GM19351 (cell line): ENCODE data around the gene MOGAT3.

Experiments
- ATAC-seq: cut with Tn5 transposase; IDR thresholded peaks from one replicate; pipeline ENCODE4 v1.9.1; 2021; ENCODE audit warnings: mild to moderate bottlenecking, moderate library complexity; ENCODE audit not compliant: unreplicated experiment

The MOGAT3 gene, protein sequence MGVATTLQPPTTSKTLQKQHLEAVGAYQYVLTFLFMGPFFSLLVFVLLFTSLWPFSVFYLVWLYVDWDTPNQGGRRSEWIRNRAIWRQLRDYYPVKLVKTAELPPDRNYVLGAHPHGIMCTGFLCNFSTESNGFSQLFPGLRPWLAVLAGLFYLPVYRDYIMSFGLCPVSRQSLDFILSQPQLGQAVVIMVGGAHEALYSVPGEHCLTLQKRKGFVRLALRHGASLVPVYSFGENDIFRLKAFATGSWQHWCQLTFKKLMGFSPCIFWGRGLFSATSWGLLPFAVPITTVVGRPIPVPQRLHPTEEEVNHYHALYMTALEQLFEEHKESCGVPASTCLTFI

GRCh38 chr7:101200862-101201599 is at the start of gene MOGAT3:
Gene MOGAT3, minus strand, starts transcription at chr7:101201036. Its CDS starts 182 bp downstream, at chr7:101200854.
- ATAC-seq: no peak

DNA sequence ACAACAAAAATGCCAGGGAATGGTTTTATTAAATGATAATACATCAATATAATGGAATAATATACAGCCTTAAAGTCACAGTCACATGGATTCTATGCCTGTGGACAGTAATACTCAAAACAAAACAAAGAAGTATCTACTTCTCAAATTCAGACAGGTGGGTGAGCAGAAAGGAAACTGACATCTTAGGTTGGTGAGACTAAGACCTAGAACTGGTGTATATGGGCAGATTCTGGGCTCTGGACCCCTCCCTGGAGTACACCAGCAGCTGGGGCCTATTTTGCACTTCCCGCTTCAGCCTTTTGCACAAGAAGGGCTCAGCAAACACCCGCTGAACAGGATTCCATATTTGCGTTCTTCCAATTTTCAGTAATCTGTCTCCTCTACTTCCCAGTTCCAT is 49.5 kb upstream of the MOGAT3 start:
- ATAC-seq: peak; percentile 42

DNA sequence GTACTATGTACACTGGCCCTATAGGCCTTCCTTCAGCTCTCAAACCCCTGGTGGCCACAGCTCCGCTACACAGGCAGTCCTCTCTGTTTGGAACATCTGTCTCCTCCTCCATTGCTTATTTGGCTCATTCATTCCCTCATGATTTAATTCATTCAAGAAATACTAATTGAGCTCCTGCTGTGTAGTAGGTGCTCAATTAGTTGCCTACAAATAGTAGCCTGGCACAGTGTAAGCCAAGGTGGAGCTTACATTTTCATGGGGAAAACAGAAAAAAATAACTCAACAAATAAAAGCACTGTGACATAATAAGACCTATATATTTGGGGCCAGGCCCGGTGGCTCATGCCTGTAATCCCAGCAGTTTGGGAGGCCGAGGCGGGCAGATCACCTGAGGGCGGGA is 47.4 kb upstream of the MOGAT3 start:
- ATAC-seq: no peak

DNA sequence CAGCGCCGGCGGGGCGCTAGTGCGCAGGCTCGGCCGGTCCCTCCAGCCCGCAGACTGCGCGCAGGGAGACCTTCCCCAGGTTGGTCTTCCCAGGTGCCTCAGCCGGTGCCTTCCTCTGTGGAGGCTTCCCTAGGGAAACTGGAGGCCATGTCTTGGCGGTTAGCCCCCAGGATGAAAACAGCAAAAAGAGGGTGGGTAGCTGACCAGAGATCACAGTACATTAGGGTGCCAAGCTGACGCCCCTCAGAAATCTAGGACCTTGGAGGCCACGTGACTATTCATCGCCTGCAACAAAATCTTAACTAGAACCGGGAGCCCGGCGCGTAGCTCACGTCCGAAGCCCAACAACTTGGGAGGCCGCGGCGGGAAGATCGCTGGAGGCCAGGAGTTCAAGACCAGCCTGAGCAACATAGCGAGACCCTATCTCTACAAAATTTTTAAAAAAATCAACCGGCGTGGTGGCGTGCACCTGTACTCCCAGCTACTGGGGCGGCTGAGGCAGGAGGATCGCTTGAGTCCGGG is 44.4 kb upstream of the MOGAT3 start:
- no peak for ATAC-seq

GRCh38 chr7:101244375-101245146 is 43.7 kb upstream of the MOGAT3 start, which contains the start of gene FIS1:
Gene FIS1, minus strand, starts transcription at chr7:101245081. Its CDS starts 77 bp downstream, at chr7:101245004.
- peak; percentile 89 for ATAC-seq

- ATAC-seq: no peak
Observed at GRCh38 chr7:101243646-101244374, 43.0 kb upstream of the MOGAT3 start.

DNA sequence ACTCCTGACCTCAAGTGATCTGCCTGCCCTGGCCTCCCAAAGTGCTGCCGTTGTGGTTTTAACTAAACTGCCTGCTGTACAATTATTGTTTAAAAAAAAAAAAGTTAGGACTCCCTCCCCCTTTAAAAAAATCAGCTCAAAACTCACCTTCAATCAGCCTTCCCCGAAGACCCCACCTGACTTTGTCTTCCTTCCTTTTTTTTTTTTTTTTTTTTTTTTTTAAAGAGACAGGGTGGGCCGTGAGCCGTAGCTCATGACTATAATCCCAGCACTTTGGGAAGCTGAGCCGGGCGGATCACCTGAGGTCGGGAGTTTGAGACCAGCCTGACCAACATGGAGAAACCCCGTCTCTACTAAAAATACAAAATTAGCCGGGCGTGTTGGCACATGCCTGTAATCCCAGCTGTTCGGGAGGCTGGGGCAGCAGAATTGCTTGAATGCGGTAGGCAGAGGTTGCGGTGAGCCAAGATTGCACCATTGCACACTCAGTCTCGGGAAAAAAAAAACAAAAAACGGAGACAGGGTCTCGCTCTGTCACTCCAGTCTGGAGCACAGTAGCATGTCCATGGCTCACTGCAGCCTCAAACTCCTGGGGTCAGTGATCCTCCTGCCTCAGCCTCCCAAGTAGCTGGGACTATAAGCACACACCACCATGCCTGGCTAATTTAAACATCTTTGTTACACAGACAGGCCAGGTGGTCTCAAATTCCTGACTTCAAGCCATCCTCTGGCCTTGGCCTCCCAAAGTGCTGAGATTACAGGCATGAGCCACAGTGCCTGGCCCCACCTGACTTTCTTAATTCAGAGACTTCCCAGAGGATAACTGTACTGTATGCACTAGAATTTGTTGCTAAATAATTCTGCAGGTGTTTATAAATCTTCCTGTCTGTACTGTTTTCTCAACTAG is 40.9 kb upstream of the MOGAT3 start:
- no peak for ATAC-seq

DNA sequence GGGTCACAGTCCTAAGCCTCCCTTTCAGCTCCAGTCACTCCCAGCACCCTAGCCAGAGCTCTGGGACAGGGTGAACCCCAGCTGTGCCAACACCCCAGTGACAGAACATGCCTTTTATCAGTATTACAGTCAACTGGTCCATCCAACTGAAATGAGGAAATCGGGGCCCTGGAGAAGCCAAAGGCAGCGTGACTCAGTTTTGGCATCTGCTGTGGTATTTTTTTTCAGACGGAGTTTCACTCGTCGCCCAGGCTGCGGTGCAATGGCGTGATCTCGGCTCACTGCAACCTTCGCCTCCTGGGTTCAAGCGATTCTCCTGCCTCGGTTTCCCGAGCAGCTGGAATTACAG is 40.2 kb upstream of the MOGAT3 start:
- no peak for ATAC-seq

DNA sequence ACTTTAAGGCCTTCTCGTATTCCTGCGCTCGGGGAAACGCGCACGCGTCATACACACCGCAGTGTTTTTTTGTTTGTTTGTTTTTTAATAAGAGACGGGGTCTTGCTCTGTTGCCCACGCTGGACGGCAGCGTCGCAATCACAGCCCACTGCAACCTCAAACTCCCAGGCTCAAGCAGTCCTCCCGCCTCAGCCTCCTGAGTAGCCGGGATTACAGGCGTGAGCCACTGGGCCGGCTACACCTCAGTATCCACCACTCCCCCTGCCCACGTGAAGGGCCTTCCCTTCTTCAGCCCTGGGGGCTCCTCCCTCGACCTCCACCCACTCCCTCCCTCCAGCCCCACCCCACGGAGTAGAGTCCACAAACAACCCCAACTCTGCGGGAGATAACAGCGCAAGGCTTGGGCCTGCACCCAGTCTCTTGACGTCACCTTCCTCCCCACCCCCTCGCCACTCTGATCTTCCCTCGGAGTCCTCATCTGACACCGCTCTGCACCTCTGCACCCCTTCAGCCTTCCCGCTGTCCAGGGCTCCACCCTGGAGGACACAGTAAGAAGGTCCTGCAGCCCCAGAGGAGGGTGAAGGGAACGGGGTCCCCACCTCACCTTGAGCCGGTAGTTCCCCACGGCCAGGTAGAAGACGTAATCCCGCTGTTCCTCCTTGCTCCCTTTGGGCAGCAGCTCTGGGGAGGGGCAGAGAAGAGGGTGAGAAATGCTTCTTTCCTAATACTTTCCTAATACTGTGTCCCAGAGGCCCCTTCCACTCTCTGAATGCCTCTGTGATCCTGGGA is 39.6 kb upstream of the MOGAT3 start:
- ATAC-seq: no peak

GRCh38 chr7:101239951-101240220 is 39.0 kb upstream of the MOGAT3 start:
- ATAC-seq: no peak

DNA sequence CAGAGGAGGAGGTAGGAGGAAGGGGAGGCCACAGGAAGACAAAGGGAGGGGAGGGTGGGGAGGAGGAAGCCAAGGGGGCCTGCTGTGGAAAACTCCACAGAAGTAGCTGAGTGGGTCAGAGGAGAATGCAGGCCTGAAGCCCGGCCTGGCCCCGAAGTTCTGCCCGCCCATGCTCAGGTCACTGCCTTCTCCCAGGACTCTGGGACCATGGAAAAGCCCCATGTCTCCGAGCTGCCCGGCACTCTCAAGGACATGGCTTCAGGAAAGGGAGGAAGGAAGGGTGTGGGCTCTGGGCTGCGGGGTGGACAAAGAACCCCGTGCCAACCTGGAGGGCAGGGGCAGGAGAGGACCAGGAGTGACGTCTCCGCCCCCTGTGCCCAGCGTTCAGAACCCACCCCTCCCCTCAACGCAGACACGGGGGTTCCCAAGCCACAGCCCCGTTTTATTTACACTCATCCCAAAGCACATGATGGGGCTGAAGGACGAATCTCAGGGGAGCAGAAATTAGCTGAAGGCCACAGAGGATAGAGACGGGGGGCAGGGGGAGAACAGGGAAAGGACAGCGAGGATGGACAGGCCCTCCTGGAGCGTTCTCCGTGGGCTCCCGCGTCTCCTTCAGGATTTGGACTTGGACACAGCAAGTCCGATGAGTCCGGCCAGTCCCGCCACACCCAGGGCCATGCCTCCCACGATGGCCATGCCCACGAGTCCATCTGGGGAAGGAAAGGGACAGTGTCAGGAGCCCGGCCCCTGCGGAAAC is 38.5 kb upstream of the MOGAT3 start:
- no peak for ATAC-seq

GRCh38 chr7:101238226-101239182 is 37.7 kb upstream of the MOGAT3 start:
- no peak for ATAC-seq

DNA sequence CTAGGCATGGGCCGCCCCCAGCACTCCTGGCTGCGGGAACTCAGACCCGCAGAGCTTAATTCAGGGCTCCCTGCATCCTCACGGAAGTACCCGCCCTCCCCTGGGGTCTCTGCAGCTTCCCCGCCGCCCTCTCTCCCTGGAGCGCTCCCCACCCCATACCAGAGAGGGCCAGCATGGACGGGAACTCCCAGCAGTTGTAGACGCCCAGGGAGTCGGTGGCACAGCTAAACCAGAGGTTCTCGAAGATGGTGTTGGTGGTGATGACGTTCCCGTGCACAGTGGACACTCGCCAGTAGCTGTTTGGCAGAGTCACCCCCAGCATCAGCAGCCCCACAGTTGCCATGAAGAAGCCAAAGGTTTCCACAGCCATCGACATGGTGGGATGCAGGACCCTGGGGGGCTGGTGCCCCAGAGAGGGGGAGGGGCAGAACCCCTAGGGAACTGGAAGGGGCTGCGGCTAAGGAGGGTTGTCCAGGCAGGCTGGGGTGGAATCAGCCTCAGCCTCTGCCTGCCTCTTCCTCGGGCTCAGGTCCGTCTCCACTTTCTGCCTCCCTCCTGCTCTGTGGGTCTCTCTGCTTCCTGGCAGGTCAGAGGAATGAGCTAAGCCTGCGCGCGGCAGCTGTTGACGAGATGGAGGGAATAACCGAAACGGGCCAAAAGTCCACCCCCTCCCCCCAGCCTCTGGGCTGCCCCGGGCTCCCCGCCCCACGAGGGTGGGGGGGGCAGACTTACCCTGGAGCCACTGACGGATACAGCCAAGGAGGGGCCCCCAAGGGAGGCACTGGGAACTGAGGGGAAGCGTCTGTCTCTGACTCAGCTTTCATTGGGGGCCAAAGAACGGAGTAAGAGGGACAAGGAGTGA is 36.6 kb upstream of the MOGAT3 start, which contains the start of gene CLDN15:
TSS of gene CLDN15 (minus strand) at position 597 of the 862 bp plus-strand sequence. CDS start at position 376, 221 bp downstream.
- no peak for ATAC-seq

DNA sequence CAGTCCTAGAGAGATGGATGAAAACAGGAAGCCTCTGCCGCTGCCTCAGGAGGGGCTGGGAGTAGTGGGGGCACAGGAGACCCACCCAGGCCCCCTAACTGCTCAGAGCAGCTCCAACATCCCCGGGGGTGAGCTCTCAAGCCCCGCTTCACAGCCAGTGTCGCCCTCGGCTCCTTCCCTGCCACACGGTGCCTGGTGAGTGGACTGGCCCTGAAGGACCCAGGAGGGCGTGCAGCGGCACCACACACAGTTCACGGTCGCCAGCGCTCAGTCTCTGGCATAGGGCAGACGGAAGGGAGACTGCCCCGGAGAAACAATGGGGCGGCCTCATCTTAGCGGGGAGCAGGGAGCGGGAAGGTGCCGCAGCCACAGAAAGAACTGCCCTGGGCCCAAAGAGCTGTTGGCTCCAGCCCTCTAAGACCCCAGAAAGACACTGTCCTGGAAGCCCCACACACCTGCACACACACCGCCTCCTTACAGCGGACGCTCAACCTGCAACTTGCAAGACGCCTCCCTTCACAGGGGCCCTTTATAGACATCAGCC is 35.5 kb upstream of the MOGAT3 start:
- no peak for ATAC-seq

DNA sequence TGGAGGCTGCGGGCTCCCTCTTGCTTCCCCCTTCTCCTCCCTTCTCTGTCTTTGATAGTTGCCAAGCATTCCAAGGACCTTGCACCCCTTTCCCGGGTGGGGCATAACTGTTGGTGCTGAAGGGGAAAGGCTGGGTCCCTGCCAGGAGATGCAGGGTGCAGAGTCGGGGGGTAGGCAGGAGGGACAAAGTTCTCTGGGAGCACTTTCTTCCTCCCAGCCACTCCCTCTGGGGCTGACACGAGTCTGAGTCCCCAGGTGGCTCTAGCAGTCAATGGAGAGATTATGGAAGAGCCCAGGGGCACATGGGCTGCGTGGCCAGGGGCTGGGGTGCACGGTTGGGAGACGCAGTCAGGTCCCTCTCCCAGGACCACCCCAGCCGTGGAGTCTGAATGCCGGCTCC is 34.7 kb upstream of the MOGAT3 start:
- no peak for ATAC-seq

GRCh38 chr7:101235050-101235449 is 34.2 kb upstream of the MOGAT3 start:
- ATAC-seq: no peak
